ENCODE data around the gene IFNA7.
"Not testable (repeated sequence)": the region's sequence is repeated elsewhere in the genome, so short reads cannot be mapped to it uniquely, and the experiment has no call there.

IFNA7 gene

DNA sequence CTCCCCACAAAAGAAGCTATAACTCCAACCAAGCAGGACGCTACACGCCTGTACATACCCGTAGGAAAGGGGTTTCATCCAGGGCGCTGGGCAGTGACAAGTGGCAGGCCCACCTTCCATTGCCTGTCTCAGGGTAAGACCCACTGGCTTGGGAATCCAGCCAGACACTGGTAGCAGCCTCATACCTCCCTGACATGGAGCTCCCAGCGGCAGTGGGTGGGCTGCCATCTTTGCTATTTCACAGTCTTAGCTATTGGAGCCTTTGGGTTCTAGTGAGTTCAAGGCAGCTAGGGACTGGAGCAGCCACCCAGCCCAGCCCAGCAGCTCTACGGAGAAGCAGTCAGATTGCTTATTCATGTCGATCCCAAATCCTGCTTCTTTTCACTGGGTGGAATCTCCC, 8.3 kb upstream of the IFNA7 start:
- TF ChIP-seq, protein P1, sequence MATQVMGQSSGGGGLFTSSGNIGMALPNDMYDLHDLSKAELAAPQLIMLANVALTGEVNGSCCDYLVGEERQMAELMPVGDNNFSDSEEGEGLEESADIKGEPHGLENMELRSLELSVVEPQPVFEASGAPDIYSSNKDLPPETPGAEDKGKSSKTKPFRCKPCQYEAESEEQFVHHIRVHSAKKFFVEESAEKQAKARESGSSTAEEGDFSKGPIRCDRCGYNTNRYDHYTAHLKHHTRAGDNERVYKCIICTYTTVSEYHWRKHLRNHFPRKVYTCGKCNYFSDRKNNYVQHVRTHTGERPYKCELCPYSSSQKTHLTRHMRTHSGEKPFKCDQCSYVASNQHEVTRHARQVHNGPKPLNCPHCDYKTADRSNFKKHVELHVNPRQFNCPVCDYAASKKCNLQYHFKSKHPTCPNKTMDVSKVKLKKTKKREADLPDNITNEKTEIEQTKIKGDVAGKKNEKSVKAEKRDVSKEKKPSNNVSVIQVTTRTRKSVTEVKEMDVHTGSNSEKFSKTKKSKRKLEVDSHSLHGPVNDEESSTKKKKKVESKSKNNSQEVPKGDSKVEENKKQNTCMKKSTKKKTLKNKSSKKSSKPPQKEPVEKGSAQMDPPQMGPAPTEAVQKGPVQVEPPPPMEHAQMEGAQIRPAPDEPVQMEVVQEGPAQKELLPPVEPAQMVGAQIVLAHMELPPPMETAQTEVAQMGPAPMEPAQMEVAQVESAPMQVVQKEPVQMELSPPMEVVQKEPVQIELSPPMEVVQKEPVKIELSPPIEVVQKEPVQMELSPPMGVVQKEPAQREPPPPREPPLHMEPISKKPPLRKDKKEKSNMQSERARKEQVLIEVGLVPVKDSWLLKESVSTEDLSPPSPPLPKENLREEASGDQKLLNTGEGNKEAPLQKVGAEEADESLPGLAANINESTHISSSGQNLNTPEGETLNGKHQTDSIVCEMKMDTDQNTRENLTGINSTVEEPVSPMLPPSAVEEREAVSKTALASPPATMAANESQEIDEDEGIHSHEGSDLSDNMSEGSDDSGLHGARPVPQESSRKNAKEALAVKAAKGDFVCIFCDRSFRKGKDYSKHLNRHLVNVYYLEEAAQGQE (IDR thresholded peaks at IDR 0.05; ENCODE audit: insufficient read depth in 1 of 2, low read depth in 2 of 2, low read length in 2 of 2), result no peak
- TF ChIP-seq POLR2AphosphoS5 (IDR thresholded peaks at IDR 0.05; ENCODE audit: low read depth, low read length) (no peak), TAF1 (IDR thresholded peaks at IDR 0.05; ENCODE audit: borderline replicate concordance, insufficient read depth, low read length) (no peak), SIN3A (IDR thresholded peaks at IDR 0.05; ENCODE audit: borderline replicate concordance, insufficient read depth, low read length) (no peak), FOXP2 (optimal IDR thresholded peaks at IDR 0.05; ENCODE audit: borderline replicate concordance, extremely low read depth, extremely low read length, insufficient read depth) (no peak)

DNA sequence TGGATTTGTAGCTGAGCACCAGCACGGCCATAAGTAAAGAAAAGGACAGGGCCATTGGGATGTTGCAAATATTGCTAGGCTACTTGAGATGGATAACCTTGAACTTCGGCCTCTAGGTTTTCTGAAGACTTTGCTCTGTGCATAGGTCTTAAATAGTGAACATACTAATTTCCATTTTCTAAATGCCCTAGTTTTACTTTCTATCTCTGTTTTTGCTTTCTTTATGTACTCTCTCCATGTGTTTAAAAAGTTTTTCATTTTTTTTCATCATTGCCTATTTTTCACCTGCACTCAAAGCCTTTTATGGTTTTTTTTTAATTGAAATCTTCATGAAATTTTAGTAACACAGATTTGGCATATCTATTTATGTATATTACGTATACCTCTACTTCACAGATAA, 5.0 kb upstream of the IFNA7 start, which contains the start of gene IFNA10:
Gene IFNA10, minus strand, starts transcription at position 101 of the 400 bp plus-strand sequence. Its CDS starts 46 bp downstream, at position 55.
- not testable (repeated sequence) for TF ChIP-seq TAF1 (IDR thresholded peaks at IDR 0.05; ENCODE audit: borderline replicate concordance, insufficient read depth, low read length); FOXP2 (optimal IDR thresholded peaks at IDR 0.05; ENCODE audit: borderline replicate concordance, extremely low read depth, extremely low read length, insufficient read depth)
- TF ChIP-seq, protein P1 (IDR thresholded peaks at IDR 0.05; ENCODE audit: insufficient read depth in 1 of 2, low read depth in 2 of 2, low read length in 2 of 2), result not testable (repeated sequence)

- TF ChIP-seq FOXP2 (optimal IDR thresholded peaks at IDR 0.05; ENCODE audit: borderline replicate concordance, extremely low read depth, extremely low read length, insufficient read depth) (no peak), POLR2AphosphoS5 (IDR thresholded peaks at IDR 0.05; ENCODE audit: low read depth, low read length) (no peak)
These were observed 3.2 kb upstream of the IFNA7 start for GRCh38 chr9:21205204-21205603.

GRCh38 chr9:21187487-21187886, 14.5 kb downstream of the IFNA7 start, which contains the start of gene IFNA4:
Gene IFNA4 (minus strand): TSS chr9:21187587. CDS start chr9:21187531, 56 bp downstream.
- not testable (repeated sequence) for TF ChIP-seq TAF1 (IDR thresholded peaks at IDR 0.05; ENCODE audit: borderline replicate concordance, insufficient read depth, low read length); FOXP2 (optimal IDR thresholded peaks at IDR 0.05; ENCODE audit: borderline replicate concordance, extremely low read depth, extremely low read length, insufficient read depth); POLR2AphosphoS5 (IDR thresholded peaks at IDR 0.05; ENCODE audit: low read depth, low read length)

DNA sequence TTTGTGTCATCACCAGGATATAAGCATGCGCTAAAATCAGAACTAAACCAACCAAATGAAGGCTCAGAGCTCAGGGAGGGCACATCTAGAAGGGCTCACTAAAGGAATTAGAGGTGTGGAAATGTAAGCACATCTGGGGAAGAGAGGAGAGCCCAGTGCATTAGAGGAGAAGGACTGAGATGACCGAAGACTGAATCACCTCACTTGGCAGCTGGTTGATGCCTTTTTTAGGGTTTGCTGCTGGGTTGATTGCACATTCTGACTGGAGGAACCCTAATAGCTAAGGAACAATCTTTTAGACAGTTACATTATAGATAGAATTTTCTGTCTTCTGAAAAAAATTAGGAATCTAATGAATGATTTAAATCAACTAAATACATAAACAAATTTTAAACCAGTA, 27.3 kb downstream of the IFNA7 start:
- TF ChIP-seq TAF1 (IDR thresholded peaks at IDR 0.05; ENCODE audit: borderline replicate concordance, insufficient read depth, low read length) (no peak), SIN3A (IDR thresholded peaks at IDR 0.05; ENCODE audit: borderline replicate concordance, insufficient read depth, low read length) (no peak), POLR2AphosphoS5 (IDR thresholded peaks at IDR 0.05; ENCODE audit: low read depth, low read length) (no peak), FOXP2 (optimal IDR thresholded peaks at IDR 0.05; ENCODE audit: borderline replicate concordance, extremely low read depth, extremely low read length, insufficient read depth) (no peak)
- TF ChIP-seq, protein P1 (IDR thresholded peaks at IDR 0.05; ENCODE audit: insufficient read depth in 1 of 2, low read depth in 2 of 2, low read length in 2 of 2), result no peak

- TF ChIP-seq TAF1 (IDR thresholded peaks at IDR 0.05; ENCODE audit: borderline replicate concordance, insufficient read depth, low read length), result no peak
- TF ChIP-seq POLR2AphosphoS5 (IDR thresholded peaks at IDR 0.05; ENCODE audit: low read depth, low read length), result no peak
- TF ChIP-seq FOXP2 (optimal IDR thresholded peaks at IDR 0.05; ENCODE audit: borderline replicate concordance, extremely low read depth, extremely low read length, insufficient read depth), result no peak
- no peak for TF ChIP-seq SIN3A (IDR thresholded peaks at IDR 0.05; ENCODE audit: borderline replicate concordance, insufficient read depth, low read length)
- TF ChIP-seq, protein P1 (IDR thresholded peaks at IDR 0.05; ENCODE audit: insufficient read depth in 1 of 2, low read depth in 2 of 2, low read length in 2 of 2), result no peak
These were observed 29.8 kb downstream of the IFNA7 start for GRCh38 chr9:21172156-21172555.

All from PFSK-1 (cell line).